GM19397 (cell line): ENCODE measurements around the gene CEP250.

ENCODE experiments used
- ATAC-seq: cut with Tn5 transposase; IDR thresholded peaks from one replicate; pipeline ENCODE4 v1.9.1; 2021; ENCODE audit warnings: mild to moderate bottlenecking, moderate library complexity; ENCODE audit not compliant: unreplicated experiment

CEP250 gene

GRCh38 chr20:35556871-35557270, 101.5 kb downstream of the CEP250 start:
- no peak for ATAC-seq

GRCh38 chr20:35558451-35558850, 103.1 kb downstream of the CEP250 start:
- ATAC-seq = no peak

GRCh38 chr20:35559042-35559693, 103.8 kb downstream of the CEP250 start:
- ATAC-seq = no peak

- ATAC-seq = no peak
These were observed 104.7 kb downstream of the CEP250 start for GRCh38 chr20:35560105-35560511.

- no peak for ATAC-seq
These were observed 105.1 kb downstream of the CEP250 start for GRCh38 chr20:35560541-35560940.

- no peak for ATAC-seq
These were observed 105.9 kb downstream of the CEP250 start for GRCh38 chr20:35561268-35561667.

- ATAC-seq = no peak
These were observed 106.3 kb downstream of the CEP250 start for GRCh38 chr20:35561671-35562070.

- no peak for ATAC-seq
These were observed 107.2 kb downstream of the CEP250 start for GRCh38 chr20:35562541-35563110.

GRCh38 chr20:35563834-35564233, 108.4 kb downstream of the CEP250 start:
- no peak for ATAC-seq

- ATAC-seq = no peak
These were observed 109.5 kb downstream of the CEP250 start for GRCh38 chr20:35564905-35565304.

- ATAC-seq = no peak
These were observed 113.2 kb downstream of the CEP250 start for GRCh38 chr20:35568645-35569044.
